Common myeloid progenitor, CD34-positive (primary cell): ENCODE results near the gene PIK3R1.

ENCODE experiments used
- CTCF ChIA-PET: fragments of 350-600 bp; sonication (Branson Sonifier 250); formaldehyde crosslinking; loops from one replicate; lab custom pipeline; 2021; ENCODE audit warnings: antibody characterized with exemption; lab: Charles Lee
- POLR2A ChIA-PET: fragments of 350-600 bp; sonication (Branson Sonifier 250); formaldehyde crosslinking; loops from one replicate; lab custom pipeline; 2021; ENCODE audit warnings: antibody characterized with exemption; lab: Charles Lee
- DNase-seq, 3 donors: peaks; one replicate each; pipeline versions ENCODE4 v3.0.0 to v3.0.0-alpha.2; 2013
- H3K27ac ChIP-seq, 2 experiments: 1 replicate in 1 of 2; 2 replicates in 1 of 2; pipeline ENCODE4 v1.7.0; 2013; ENCODE audit warnings: inconsistent platforms in 2 of 2, low read length in 2 of 2, mild to moderate bottlenecking in 2 of 2, low read depth in 1 of 2, moderate library complexity in 1 of 2; ENCODE audit not compliant: severe bottlenecking in 2 of 2, insufficient read depth in 1 of 2, poor library complexity in 1 of 2
- H3K27me3 ChIP-seq, 5 experiments: replicated peaks in 2 of 5; 1 replicate in 3 of 5; 2 replicates in 2 of 5; pipeline versions ENCODE4 v1.6.1 to v1.7.0; 2013; ENCODE audit warnings: low read length in 4 of 5, mild to moderate bottlenecking in 2 of 5, moderate library complexity in 2 of 5, inconsistent platforms in 1 of 5; ENCODE audit not compliant: insufficient read depth in 5 of 5, control insufficient read depth in 4 of 5
- H3K36me3 ChIP-seq, 4 experiments: 1 replicate in 2 of 4; 2 replicates in 2 of 4; pipeline versions ENCODE4 v1.6.1 to v1.7.0; 2013; ENCODE audit warnings: low read length in 3 of 4, control low read depth in 1 of 4, mild to moderate bottlenecking in 1 of 4; ENCODE audit not compliant: control insufficient read depth in 4 of 4, insufficient read depth in 4 of 4
- H3K4me1 ChIP-seq, 4 experiments: 1 replicate in 3 of 4; 2 replicates in 1 of 4; pipeline versions ENCODE4 v1.6.1 to v1.7.1; 2013; ENCODE audit warnings: low read length in 3 of 4, mild to moderate bottlenecking in 3 of 4, control low read depth in 1 of 4, inconsistent platforms in 1 of 4, moderate library complexity in 1 of 4; ENCODE audit not compliant: control insufficient read depth in 4 of 4, insufficient read depth in 4 of 4; ENCODE audit errors: control extremely low read depth in 1 of 4
- H3K4me3 ChIP-seq, 7 experiments: 1 replicate in 4 of 7; 2 replicates in 3 of 7; pipeline versions ENCODE4 v1.5.1 to v1.7.0; 2013; ENCODE audit warnings: mild to moderate bottlenecking in 7 of 7, low read length in 6 of 7, moderate library complexity in 6 of 7, inconsistent platforms in 2 of 7, low read depth in 2 of 7, control low read depth in 1 of 7; ENCODE audit not compliant: insufficient read depth in 4 of 7, control insufficient read depth in 1 of 7; ENCODE audit errors: extremely low read depth in 1 of 7
- H3K9me3 ChIP-seq, 5 experiments: 1 replicate in 4 of 5; 2 replicates in 1 of 5; pipeline versions ENCODE4 v1.6.1 to v1.7.1; 2013; ENCODE audit warnings: low read length in 4 of 5, mild to moderate bottlenecking in 2 of 5, inconsistent platforms in 1 of 5, low read depth in 1 of 5, moderate library complexity in 1 of 5; ENCODE audit not compliant: control insufficient read depth in 4 of 5, insufficient read depth in 2 of 5; ENCODE audit errors: control extremely low read depth in 1 of 5
- WGBS: methylation state at CpG from one replicate; pipeline ENCODE4 v1.1.5; 2013; ENCODE audit not compliant: insufficient coverage; 5-methylcytosine and 5-hydroxymethylcytosine counted together

PIK3R1 gene

GRCh38 chr5:68224509-68225187 is 9.1 kb downstream of the PIK3R1 start:
- WGBS, result 51% methylated on average over 3 of the region's 4 CpGs
- ChIA-PET POLR2A (interaction anchor here (2.1 kb wide), 1 partner anchor 9 kb away, joined by 11 read pairs; the partner anchor contains the start of gene PIK3R1), CTCF (interaction anchor here (0.9 to 2.1 kb wide), 7 partner anchors 9 to 33 kb away, joined by 3 to 8 read pairs (median 6); partner anchors contain the start of gene PIK3R1)
- peaks cover 11 to 61% (median 46%) of the 10 kb centered on the region in 4 experiments for H3K4me1 ChIP-seq
- peak overlapping the region in 1 of 7 experiments; percentile 35 for H3K4me3 ChIP-seq
- H3K9me3 ChIP-seq, result peaks cover 0 to 7% (median 3%) of the 10 kb centered on the region in 5 experiments
- H3K36me3 ChIP-seq, result peaks cover 11 to 55% (median 28%) of the 10 kb centered on the region in 4 experiments
- H3K27me3 ChIP-seq, result no peaks in the 10 kb centered on the region
- no peak for DNase-seq
- H3K27ac ChIP-seq, result peak overlapping the region in 1 of 2 experiments; percentile 30

- Histone ChIP-seq H3K4me1 (peaks cover 11 to 57% (median 45%) of the 10 kb centered on the region in 4 experiments), H3K27me3 (no peaks in the 10 kb centered on the region), H3K4me3 (no peak overlapping the region), H3K27ac (no peak overlapping the region), H3K36me3 (peaks cover 13 to 57% (median 29%) of the 10 kb centered on the region in 4 experiments), H3K9me3 (peaks cover 0 to 7% (median 3%) of the 10 kb centered on the region in 5 experiments)
- POLR2A ChIA-PET, result interaction anchor here (2.1 kb wide), 1 partner anchor 10 kb away, joined by 11 read pairs; the partner anchor contains the start of gene PIK3R1
- DNase-seq, result peak in 2 of 3 donors; percentile 43 to 52
- 83% methylated on average over 12 of the region's 12 CpGs for WGBS
- CTCF ChIA-PET, result interaction anchor here (0.8 to 2.1 kb wide), 5 partner anchors 8 to 27 kb away, joined by 3 to 8 read pairs (median 4); partner anchors contain the start of gene PIK3R1
Measured at GRCh38 chr5:68225188-68225910, 9.8 kb downstream of the PIK3R1 start.

- peak overlapping the region in 1 of 2 experiments; percentile 17 for H3K27ac ChIP-seq
- H3K9me3 ChIP-seq, result peaks cover 0 to 3% (median 0%) of the 10 kb centered on the region in 5 experiments
- H3K4me3 ChIP-seq, result no peak overlapping the region
- H3K36me3 ChIP-seq, result peaks cover 16 to 57% (median 32%) of the 10 kb centered on the region in 4 experiments
- WGBS, result 93% methylated on average over 12 of the region's 15 CpGs
- CTCF ChIA-PET, result interaction anchor here (0.8 kb wide), 1 partner anchor 10 kb away, joined by 3 read pairs; the partner anchor contains the start of gene PIK3R1
- no peaks in the 10 kb centered on the region for H3K27me3 ChIP-seq
- no peak for DNase-seq
- POLR2A ChIA-PET, result no interaction called here
- peaks cover 11 to 61% (median 47%) of the 10 kb centered on the region in 4 experiments for H3K4me1 ChIP-seq
Measured at GRCh38 chr5:68225911-68226545, 10.5 kb downstream of the PIK3R1 start.

GRCh38 chr5:68226546-68227073 is 11.1 kb downstream of the PIK3R1 start:
- Histone ChIP-seq H3K4me1 (peaks cover 16 to 67% (median 49%) of the 10 kb centered on the region in 4 experiments), H3K36me3 (peaks cover 20 to 62% (median 33%) of the 10 kb centered on the region in 4 experiments), H3K4me3 (no peak overlapping the region), H3K9me3 (no peaks in the 10 kb centered on the region), H3K27ac (peak overlapping the region in 1 of 2 experiments; percentile 17), H3K27me3 (no peaks in the 10 kb centered on the region)
- POLR2A ChIA-PET, result no interaction called here
- whole genome bisulfite sequencing, result 89% methylated on average over 6 of the region's 8 CpGs
- DNase-seq, result no peak
- CTCF ChIA-PET, result no interaction called here

GRCh38 chr5:68227532-68228160 is 12.1 kb downstream of the PIK3R1 start:
- H3K9me3 ChIP-seq, result no peaks in the 10 kb centered on the region
- 100% methylated on average over 2 of the region's 7 CpGs for WGBS
- no peak for DNase-seq
- CTCF ChIA-PET, result interaction anchor here (0.8 to 3.3 kb wide), 5 partner anchors 11 to 981 kb away, joined by 3 to 15 read pairs (median 4); partner anchors contain the start of gene PIK3R1
- peaks cover 18 to 70% (median 51%) of the 10 kb centered on the region in 4 experiments for H3K4me1 ChIP-seq
- H3K36me3 ChIP-seq, result peaks cover 20 to 63% (median 34%) of the 10 kb centered on the region in 4 experiments
- H3K27ac ChIP-seq, result no peak overlapping the region
- no peak overlapping the region for H3K4me3 ChIP-seq
- H3K27me3 ChIP-seq, result no peaks in the 10 kb centered on the region
- POLR2A ChIA-PET, result interaction anchor here (0.8 to 1.3 kb wide), 2 partner anchors 10 to 12 kb away, joined by 4 read pairs; partner anchors contain the start of gene PIK3R1

GRCh38 chr5:68229416-68229815 is 13.9 kb downstream of the PIK3R1 start:
- POLR2A ChIA-PET, result interaction anchor here (1.8 kb wide), 1 partner anchor 13 kb away, joined by 6 read pairs; the partner anchor contains the start of gene PIK3R1

More at GRCh38 chr5:68229416-68229815, 13.9 kb downstream of the PIK3R1 start:
- H3K27me3 ChIP-seq, result no peaks in the 10 kb centered on the region
- no peak for DNase-seq
- H3K4me3 ChIP-seq, result no peak overlapping the region
- CTCF ChIA-PET, result interaction anchor here (0.8 to 3.3 kb wide), 4 partner anchors 10 to 23 kb away, joined by 4 to 17 read pairs (median 14); partner anchors contain the start of gene PIK3R1
- no peaks in the 10 kb centered on the region for H3K9me3 ChIP-seq
- no peak overlapping the region for H3K27ac ChIP-seq
- peaks cover 20 to 61% (median 35%) of the 10 kb centered on the region in 4 experiments for H3K36me3 ChIP-seq
- H3K4me1 ChIP-seq, result peaks cover 13 to 68% (median 47%) of the 10 kb centered on the region in 4 experiments
- WGBS, result 100% methylated on average over 1 of the region's 4 CpGs
